ENCODE results near the gene TBC1D23.
"Not testable (repeated sequence)": the region's sequence is repeated elsewhere in the genome, so short reads cannot be mapped to it uniquely, and the experiment has no call there.

TBC1D23 gene

GRCh38 chr3:100256731-100257151 lies 4.1 kb upstream of the TBC1D23 start:
- DNase-seq (ENCODE audit: low read depth, low spot score), result no peak

GRCh38 chr3:100257586-100257985 lies 3.2 kb upstream of the TBC1D23 start:
- no peak for DNase-seq (ENCODE audit: low read depth, low spot score)

- no peak for DNase-seq (ENCODE audit: low read depth, low spot score)
Measured at GRCh38 chr3:100260081-100260684, 609 bp upstream of the TBC1D23 start.

- DNase-seq (ENCODE audit: low read depth, low spot score), result no peak
Measured at GRCh38 chr3:100261485-100261903, 702 bp downstream of the TBC1D23 start.

- not testable (repeated sequence) for DNase-seq (ENCODE audit: low read depth, low spot score)
Measured at GRCh38 chr3:100262925-100263324, 2.1 kb downstream of the TBC1D23 start.

GRCh38 chr3:100263583-100263982 lies 2.8 kb downstream of the TBC1D23 start:
- no peak for DNase-seq (ENCODE audit: low read depth, low spot score)

GRCh38 chr3:100264242-100264641 lies 3.5 kb downstream of the TBC1D23 start:
- DNase-seq (ENCODE audit: low read depth, low spot score), result no peak

GRCh38 chr3:100265016-100265415 lies 4.2 kb downstream of the TBC1D23 start:
- DNase-seq (ENCODE audit: low read depth, low spot score), result no peak

- DNase-seq (ENCODE audit: low read depth, low spot score), result no peak
Measured at GRCh38 chr3:100266531-100266930, 5.7 kb downstream of the TBC1D23 start.

- DNase-seq (ENCODE audit: low read depth, low spot score), result no peak
Measured at GRCh38 chr3:100268156-100268555, 7.4 kb downstream of the TBC1D23 start.

- DNase-seq (ENCODE audit: low read depth, low spot score), result no peak
Measured at GRCh38 chr3:100269001-100269400, 8.2 kb downstream of the TBC1D23 start.

- no peak for DNase-seq (ENCODE audit: low read depth, low spot score)
Measured at GRCh38 chr3:100269410-100270214, 8.8 kb downstream of the TBC1D23 start.

GRCh38 chr3:100270215-100270583 lies 9.4 kb downstream of the TBC1D23 start:
- no peak for DNase-seq (ENCODE audit: low read depth, low spot score)

- DNase-seq (ENCODE audit: low read depth, low spot score), result no peak
Measured at GRCh38 chr3:100271522-100271921, 10.7 kb downstream of the TBC1D23 start.

- not testable (repeated sequence) for DNase-seq (ENCODE audit: low read depth, low spot score)
Measured at GRCh38 chr3:100272797-100273611, 12.2 kb downstream of the TBC1D23 start.

- DNase-seq (ENCODE audit: low read depth, low spot score), result no peak
Measured at GRCh38 chr3:100274361-100274760, 13.6 kb downstream of the TBC1D23 start.

- no peak for DNase-seq (ENCODE audit: low read depth, low spot score)
Measured at GRCh38 chr3:100277255-100277800, 16.5 kb downstream of the TBC1D23 start.

GRCh38 chr3:100278910-100279309 lies 18.1 kb downstream of the TBC1D23 start:
- no peak for DNase-seq (ENCODE audit: low read depth, low spot score)

GRCh38 chr3:100288288-100288894 lies 27.6 kb downstream of the TBC1D23 start:
- no peak for DNase-seq (ENCODE audit: low read depth, low spot score)

- no peak for DNase-seq (ENCODE audit: low read depth, low spot score)
Measured at GRCh38 chr3:100289339-100289738, 28.5 kb downstream of the TBC1D23 start.

GRCh38 chr3:100295089-100295488 lies 34.3 kb downstream of the TBC1D23 start:
- no peak for DNase-seq (ENCODE audit: low read depth, low spot score)

GRCh38 chr3:100297784-100298183 lies 37.0 kb downstream of the TBC1D23 start:
- DNase-seq (ENCODE audit: low read depth, low spot score), result no peak

Measured in activated CD4-positive, CD25-positive, alpha-beta regulatory T cell treated with anti-CD3 and anti-CD28 coated beads, Interleukin-2, amount 50 U/mL, for 16 hours (primary cell).